IMR-90 (cell line): ENCODE results near the gene NKX6-1. TPM values are rescaled to one million over a fixed set of nuclear protein-coding genes. Genes with fewer than 3 reads are reported as not detected.

Experiments
- ATAC-seq: fragments of 200-7000 bp; cut with Tn5 transposase; 2 replicates; pipeline ENCODE4 v1.9.1; 2020; ENCODE audit warnings: low read depth, mild to moderate bottlenecking, moderate library complexity
- BruUV-seq: library from RNA; stranded (reverse); fragments of 400-500 nt; replicated peaks from 2 replicates; lab custom pipeline; 2021; lab: Mats Ljungman, UMichigan
- CTCF ChIA-PET: fragments of 300-600 bp; formaldehyde crosslinking; extraction: SDS; loops from one replicate; lab custom pipeline; 2021; ENCODE audit warnings: antibody characterized with exemption; lab: Yijun Ruan, JAX
- POLR2A ChIA-PET: fragments of 300-600 bp; sonication (Branson Sonifier 250); formaldehyde crosslinking; loops from one replicate; lab custom pipeline; 2022; ENCODE audit warnings: antibody characterized with exemption; ENCODE audit not compliant: unreplicated experiment; lab: Charles Lee
- DNase-seq: peaks from one replicate; pipeline ENCODE4 v3.0.0; 2013
- H2AFZ ChIP-seq: replicated peaks from 2 replicates; pipeline ENCODE3; 2013; ENCODE audit warnings: low read length, mild to moderate bottlenecking; ENCODE audit not compliant: poor library complexity
- H2AK5ac ChIP-seq: 2 replicates; pipeline ENCODE4 v1.6.1; 2013; ENCODE audit warnings: low read depth, low read length, inconsistent platforms
- H2AK9ac ChIP-seq: replicated peaks from 2 replicates; pipeline ENCODE3; 2013; ENCODE audit warnings: mild to moderate bottlenecking, low read depth, low read length, moderate library complexity; ENCODE audit not compliant: poor library complexity
- H2BK120ac ChIP-seq: 2 replicates; pipeline ENCODE4 v1.6.1; 2013; ENCODE audit warnings: low read depth, low read length, inconsistent platforms
- H2BK15ac ChIP-seq: 3 replicates; pipeline ENCODE4 v1.6.1; 2013; ENCODE audit warnings: low read depth, low read length, inconsistent platforms
- H2BK20ac ChIP-seq: 2 replicates; pipeline ENCODE4 v1.6.1; 2013; ENCODE audit warnings: low read depth, mild to moderate bottlenecking, inconsistent platforms, low read length, moderate library complexity
- H2BK5ac ChIP-seq: 2 replicates; pipeline ENCODE4 v1.6.1; 2013; ENCODE audit warnings: mild to moderate bottlenecking, low read depth, low read length, inconsistent platforms; ENCODE audit not compliant: poor library complexity, severe bottlenecking
- H3K14ac ChIP-seq: replicated peaks from 2 replicates; pipeline ENCODE4 v1.6.1; 2013; ENCODE audit warnings: low read depth, low read length, inconsistent platforms
- H3K18ac ChIP-seq: 2 replicates; pipeline ENCODE4 v1.6.1; 2013; ENCODE audit warnings: low read depth, low read length, control low read depth
- H3K23ac ChIP-seq: 2 replicates; pipeline ENCODE4 v1.6.1; 2013; ENCODE audit warnings: low read depth, low read length, inconsistent platforms
- H3K27ac ChIP-seq: 2 replicates; pipeline ENCODE4 v1.5.1; 2013; ENCODE audit warnings: mild to moderate bottlenecking, control low read depth, low read length; ENCODE audit not compliant: insufficient read depth
- H3K27me3 ChIP-seq: 2 replicates; pipeline ENCODE4 v1.6.1; 2013; ENCODE audit warnings: low read length; ENCODE audit not compliant: control insufficient read depth, insufficient read depth
- H3K36me3 ChIP-seq: 2 replicates; pipeline ENCODE4 v1.6.1; 2013; ENCODE audit warnings: low read length, mixed read lengths; ENCODE audit not compliant: control insufficient read depth, insufficient read depth
- H3K4ac ChIP-seq: 2 replicates; pipeline ENCODE4 v1.6.1; 2013; ENCODE audit warnings: low read depth, low read length, inconsistent platforms
- H3K4me1 ChIP-seq: 2 replicates; pipeline ENCODE4 v1.6.1; 2013; ENCODE audit warnings: low read length, mixed read lengths; ENCODE audit not compliant: control insufficient read depth, insufficient read depth
- H3K4me2 ChIP-seq: 2 replicates; pipeline ENCODE4 v1.6.1; 2013; ENCODE audit warnings: low read depth, mild to moderate bottlenecking, control low read depth, low read length, moderate library complexity
- H3K4me3 ChIP-seq: 2 replicates; pipeline ENCODE4 v1.5.1; 2013; ENCODE audit warnings: low read depth, mild to moderate bottlenecking, control low read depth, low read length, moderate library complexity; ENCODE audit not compliant: insufficient read depth
- H3K56ac ChIP-seq: 2 replicates; pipeline ENCODE4 v1.6.1; 2013; ENCODE audit warnings: low read length, inconsistent platforms; ENCODE audit not compliant: insufficient read depth; ENCODE audit errors: extremely low read depth
- H3K79me1 ChIP-seq, 2 experiments: 2 replicates each; pipeline ENCODE4 v1.6.1; 2013; ENCODE audit warnings: low read length in 2 of 2, inconsistent platforms in 1 of 2, low read depth in 1 of 2
- H3K9ac ChIP-seq: 2 replicates; pipeline ENCODE4 v1.6.1; 2013; ENCODE audit warnings: low read depth, low read length, control low read depth
- H3K9me1 ChIP-seq: 2 replicates; pipeline ENCODE4 v1.6.1; 2013; ENCODE audit warnings: low read length, inconsistent platforms; ENCODE audit not compliant: insufficient read depth
- H3K9me3 ChIP-seq: 2 replicates; pipeline ENCODE4 v1.6.1; 2013; ENCODE audit warnings: low read length; ENCODE audit not compliant: control insufficient read depth, insufficient read depth
- H4K20me1 ChIP-seq: 2 replicates; pipeline ENCODE4 v1.6.1; 2013; ENCODE audit warnings: low read length, inconsistent platforms; ENCODE audit not compliant: insufficient read depth
- H4K5ac ChIP-seq: 2 replicates; pipeline ENCODE4 v1.6.1; 2013; ENCODE audit warnings: mild to moderate bottlenecking, low read depth, low read length, control low read depth
- H4K8ac ChIP-seq, 2 experiments: 2 replicates each; pipeline ENCODE4 v1.6.1; 2013; ENCODE audit warnings: low read depth in 2 of 2, low read length in 2 of 2, control low read depth in 1 of 2, inconsistent platforms in 1 of 2
- H4K91ac ChIP-seq: 2 replicates; pipeline ENCODE4 v1.6.1; 2013; ENCODE audit warnings: low read depth, low read length, inconsistent platforms; ENCODE audit not compliant: insufficient read depth
- CHD1 ChIP-seq: IDR thresholded peaks from 2 replicates; pipeline ENCODE4 v1.6.1; 2012; ENCODE audit warnings: low read depth, low read length, improper control_type of control experiment
- CTCF ChIP-seq: conservative IDR thresholded peaks from 2 replicates; pipeline ENCODE4 v1.5.1; 2012; ENCODE audit warnings: mild to moderate bottlenecking, low read depth, low read length, improper control_type of control experiment
- FOS ChIP-seq: fragments of 150-350 bp; IDR thresholded peaks from 2 replicates; pipeline ENCODE4 v1.6.1; 2016; ENCODE audit warnings: low read depth, low read length
- NFE2L2 ChIP-seq: fragments of 150-350 bp; IDR thresholded peaks from 2 replicates; pipeline ENCODE4 v1.6.1; 2016; ENCODE audit warnings: low read depth, mild to moderate bottlenecking, low read length
- RAD21 ChIP-seq: IDR thresholded peaks from 2 replicates; pipeline ENCODE4 v1.6.1; 2012; ENCODE audit warnings: low read length, improper control_type of control experiment
- SMC3 ChIP-seq: fragments of 150-350 bp; IDR thresholded peaks from 2 replicates; pipeline ENCODE4 v1.6.1; 2016; ENCODE audit warnings: low read depth, mild to moderate bottlenecking, antibody characterized with exemption, low read length, moderate library complexity
- WGBS, 2 experiments: methylation state at CpG; one replicate each; pipeline versions ENCODE4 v1.1.5 to v1.1.7; 2013; ENCODE audit warnings: missing lambda C conversion rate in 2 of 2; ENCODE audit not compliant: insufficient read length in 1 of 2; ENCODE audit errors: extremely low coverage in 2 of 2; 5-methylcytosine and 5-hydroxymethylcytosine counted together
- dilution Hi-C: fragments of 300-500 bp; cut with HindIII; formaldehyde crosslinking; loops from one replicate; pipeline ENCODE4 v1.14.3; 2018; ENCODE audit warnings: low sequenced_read_pairs; ENCODE audit not compliant: unreplicated experiment
- in situ Hi-C: fragments of 300-500 bp; cut with MboI; formaldehyde crosslinking; loops from 3 replicates; pipeline ENCODE4 v1.14.3; 2019; ENCODE audit warnings: low sequenced_read_pairs, inconsistent platforms, mixed read lengths
- intact Hi-C: fragments of 100-400 bp; cut with micrococcal nuclease; formaldehyde crosslinking; loops from 2 replicates; pipeline ENCODE4 v1.10.0; 2022
- polyA plus RNA-seq, 3 experiments: library from polyadenylated mRNA; depleted of rRNA; stranded (reverse); fragments of >200 nt; gene quantifications; 2 replicates each; pipeline ENCODE4 v1.2.3, GENCODE V29; 2012; ENCODE audit warnings: low replicate concordance in 1 of 3
- total RNA-seq: library from RNA; depleted of rRNA; stranded (reverse); fragments of >200 nt; gene quantifications from 2 replicates; pipeline ENCODE4 v1.2.3, GENCODE V29; 2012

The NKX6-1 gene
- total and polyA plus RNA-seq, 2 of the 4 experiments (the other 2 are of a cell fraction): under 0.01 to 0.24 TPM

GRCh38 chr4:84503495-84504437 lies 4.7 kb upstream of the NKX6-1 start:
- Histone ChIP-seq H4K91ac (no peak overlapping the region), H3K14ac (no peak overlapping the region), H3K4ac (no peak overlapping the region), H2BK5ac (no peak overlapping the region), H2AFZ (no peak overlapping the region), H3K9me1 (no peaks in the 10 kb centered on the region), H2BK120ac (no peak overlapping the region), H4K20me1 (no peaks in the 10 kb centered on the region), H3K18ac (no peak overlapping the region), H3K9ac (no peak overlapping the region), H3K4me3 (no peak overlapping the region), H2AK9ac (no peak overlapping the region), H2AK5ac (no peak overlapping the region), H3K27me3 (peaks cover 52% of the 10 kb centered on the region), H3K56ac (no peak overlapping the region), H3K23ac (no peak overlapping the region), H2BK20ac (no peak overlapping the region), H4K8ac (no peak overlapping the region), H3K9me3 (peaks cover 10% of the 10 kb centered on the region), H3K36me3 (no peaks in the 10 kb centered on the region), H4K5ac (no peak overlapping the region), H3K4me1 (no peaks in the 10 kb centered on the region), H3K4me2 (no peak overlapping the region), H2BK15ac (no peak overlapping the region), H3K79me1 (no peaks in the 10 kb centered on the region), H3K27ac (no peak overlapping the region)
- peak; percentile 66 for DNase-seq
- in situ Hi-C loops: loop anchor here (10.0 to 25.0 kb wide), 3 partner anchors 729 to 991 kb away; no protein-coding TSS in a partner anchor
- TF ChIP-seq SMC3 (peak; percentile 62), RAD21 (peak; percentile 75), FOS (no peak), CTCF (peak; percentile 72), NFE2L2 (no peak), CHD1 (no peak)
- no CpG with 5 or more reads among the region's 19 CpGs for WGBS, 2 experiments
- ChIA-PET POLR2A (no interaction called here), CTCF (interaction anchor here (0.6 to 1.5 kb wide), 5 partner anchors 9 to 859 kb away, joined by 3 to 4 read pairs (median 3); no protein-coding TSS in a partner anchor)
- intact Hi-C loops: loop anchor here (1.0 to 10.0 kb wide), 3 partner anchors 249 to 859 kb away; no protein-coding TSS in a partner anchor
- ATAC-seq: peak; percentile 89
- dilution Hi-C loops: no loop called here
- BruUV-seq: no TSS peak
